ENCODE measurements around the gene ZDHHC14.
"Not testable (repeated sequence)": the region's sequence is repeated elsewhere in the genome, so short reads cannot be mapped to it uniquely, and the experiment has no call there.

ZDHHC14 gene

DNA sequence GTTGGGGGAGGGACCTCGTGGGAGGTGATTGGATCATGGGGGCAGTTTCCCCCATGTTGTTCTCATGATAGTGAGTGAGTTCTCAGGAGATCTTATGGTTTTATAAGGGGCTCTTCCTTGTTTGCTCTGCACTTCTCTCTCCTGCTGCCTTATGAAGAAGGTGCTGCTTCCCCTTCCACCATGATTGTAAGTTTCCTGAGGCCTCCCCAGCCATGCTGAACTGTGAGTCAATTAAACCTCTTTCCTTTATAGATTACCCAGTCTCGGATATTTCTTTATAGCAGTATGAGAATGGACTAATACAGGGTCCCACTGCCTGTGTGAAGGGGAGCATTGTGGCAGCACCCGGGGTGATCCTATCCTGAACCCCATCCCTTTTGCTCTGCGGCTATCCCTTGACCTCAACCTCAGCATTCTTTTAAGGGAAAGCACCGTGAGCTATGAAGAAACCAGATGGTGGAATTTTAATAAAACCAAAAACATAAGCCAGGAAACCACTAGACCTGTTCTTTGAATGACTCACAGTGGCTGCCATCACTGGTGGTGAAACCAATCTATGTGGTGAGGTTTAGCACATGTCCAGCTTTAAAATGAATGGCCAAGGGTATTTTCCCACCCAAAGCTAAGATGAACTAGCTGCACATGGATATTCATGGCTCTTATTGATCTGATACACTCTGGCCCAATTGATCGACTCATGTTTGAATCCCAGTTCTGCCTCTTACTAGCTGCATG, 62.2 kb downstream of the ZDHHC14 start:
- DNase-seq (ENCODE audit: low read depth in 2 of 2), result no peak

DNA sequence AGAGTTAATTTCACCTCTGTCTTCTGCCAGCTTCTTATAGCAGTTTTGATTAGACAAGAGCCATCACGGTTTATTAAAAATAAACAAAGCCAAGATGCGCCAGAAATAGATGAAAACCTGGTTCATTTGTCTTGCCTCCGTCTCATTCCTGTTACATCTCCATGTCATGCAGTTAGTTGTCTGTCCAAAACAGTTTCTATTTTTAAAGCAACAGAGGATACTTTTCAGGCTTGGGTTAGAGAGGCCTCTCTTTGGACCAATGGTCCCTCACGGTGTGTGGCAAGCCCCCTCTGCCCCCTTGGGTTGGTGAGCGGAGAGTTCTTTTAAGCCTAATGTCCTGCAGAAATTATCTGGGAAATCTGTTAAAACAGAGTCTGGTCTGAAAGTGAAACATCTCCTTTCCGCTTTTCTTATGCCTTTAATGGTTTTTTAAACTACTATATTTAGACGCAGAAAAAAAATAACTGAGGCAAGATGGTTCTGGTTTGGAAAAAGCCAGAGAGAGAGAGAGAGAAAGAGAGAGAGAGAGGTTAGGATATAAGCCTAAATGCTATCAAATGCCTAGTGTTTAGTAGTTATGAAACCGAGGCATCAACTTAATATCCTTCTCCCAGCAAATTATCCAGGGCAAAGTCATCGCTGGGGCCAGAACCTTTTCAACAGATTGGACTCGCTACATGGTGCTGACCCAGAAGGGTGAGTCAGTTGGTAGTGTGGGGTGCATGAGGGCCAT, 64.5 kb downstream of the ZDHHC14 start:
- no peak for DNase-seq (ENCODE audit: low read depth in 2 of 2)

DNA sequence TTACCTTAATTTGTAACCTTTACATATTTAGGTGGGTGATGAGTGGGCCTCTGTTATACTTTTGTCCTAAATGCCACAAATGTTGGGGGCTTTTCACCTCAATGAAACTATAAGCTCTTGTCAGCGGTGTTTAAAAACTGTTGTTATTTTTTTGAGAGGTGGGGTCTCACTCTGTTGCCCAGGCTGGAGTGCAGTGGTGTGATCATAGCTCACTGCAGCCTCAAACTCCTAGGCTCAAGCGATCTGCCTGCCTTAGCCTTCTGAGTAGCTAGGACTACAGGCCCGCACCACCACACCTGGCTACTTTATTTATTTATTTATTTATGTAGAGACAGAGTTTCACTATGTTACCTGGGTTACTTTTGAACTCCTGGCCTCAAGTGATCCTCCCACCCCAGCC, 66.7 kb downstream of the ZDHHC14 start:
- no peak for DNase-seq (ENCODE audit: low read depth in 2 of 2)

DNA sequence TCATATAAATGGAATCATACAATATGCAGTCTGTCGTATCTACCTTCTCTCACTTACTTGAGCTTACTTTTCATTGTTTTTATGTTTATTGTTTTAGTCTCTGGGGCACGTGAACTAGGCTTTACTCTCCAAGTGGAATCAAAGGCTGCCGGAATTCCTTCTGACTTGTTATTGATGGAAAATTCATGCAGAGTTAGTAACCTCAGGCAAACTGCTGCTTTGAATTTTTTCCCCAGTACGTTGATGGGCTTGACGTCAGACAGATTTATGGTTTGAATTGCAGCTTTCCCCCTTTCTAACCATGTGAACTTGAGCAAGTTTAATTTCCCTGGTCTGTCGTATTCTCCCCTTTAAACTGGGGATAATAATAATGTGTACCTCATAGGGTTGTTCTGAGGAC, 68.6 kb downstream of the ZDHHC14 start:
- DNase-seq (ENCODE audit: low read depth in 2 of 2), result no peak

DNA sequence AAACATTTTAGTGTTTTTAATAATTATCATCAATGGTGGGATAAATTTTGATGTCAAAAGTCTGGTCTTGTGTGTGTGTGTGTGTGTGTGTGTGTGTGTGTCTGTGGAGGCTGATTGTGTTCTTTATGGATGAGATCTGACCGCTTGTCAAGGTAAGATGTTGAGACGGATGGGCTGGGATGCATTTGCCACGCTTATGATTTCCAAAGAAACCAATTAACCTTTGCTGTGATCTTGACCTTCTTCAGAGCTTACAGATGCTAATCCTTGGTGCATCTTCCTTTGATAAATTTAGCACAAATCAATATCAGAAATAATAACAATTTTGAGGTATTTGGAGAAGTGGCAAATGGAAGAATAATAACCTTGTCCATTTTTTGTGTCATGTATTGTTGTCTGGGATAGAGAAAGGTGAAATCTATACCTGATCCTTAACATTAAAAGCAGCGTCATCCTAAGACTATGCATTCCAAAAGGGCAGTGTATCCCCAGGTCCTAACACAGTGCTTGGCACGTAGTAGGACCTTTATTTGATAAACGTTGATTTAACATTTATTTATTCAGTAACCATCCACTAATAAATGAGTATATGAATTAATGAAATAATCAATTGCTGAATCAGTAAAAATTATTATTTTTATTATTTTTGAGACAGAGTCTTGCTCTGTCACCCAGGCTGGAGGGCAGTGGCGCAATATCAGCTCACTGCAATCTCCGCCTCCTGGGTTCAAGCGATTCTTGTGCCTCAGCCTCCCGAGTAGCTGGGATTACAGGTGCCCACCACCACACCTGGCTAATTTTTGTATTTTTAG, 70.1 kb downstream of the ZDHHC14 start:
- DNase-seq (ENCODE audit: low read depth in 2 of 2), result no peak

DNA sequence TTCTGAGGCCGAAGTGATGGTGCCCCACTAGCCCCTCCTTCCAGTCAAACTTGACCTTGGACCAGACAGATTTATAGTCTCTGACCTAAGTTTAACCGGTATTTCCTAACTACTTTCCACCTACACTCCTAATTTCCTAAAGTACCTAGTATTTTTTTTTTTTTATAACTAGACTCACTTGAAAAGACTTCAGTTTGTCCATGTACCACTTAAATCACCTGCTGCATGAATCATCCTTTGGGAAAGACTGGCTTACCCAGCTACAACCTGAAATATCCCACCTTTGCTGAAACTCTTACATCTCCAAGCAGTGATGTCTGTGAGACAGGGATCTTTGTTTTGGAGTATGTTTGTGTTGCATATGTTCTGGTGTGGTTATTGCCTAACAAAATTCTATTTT, 71.1 kb downstream of the ZDHHC14 start:
- DNase-seq (ENCODE audit: low read depth in 2 of 2), result no peak

DNA sequence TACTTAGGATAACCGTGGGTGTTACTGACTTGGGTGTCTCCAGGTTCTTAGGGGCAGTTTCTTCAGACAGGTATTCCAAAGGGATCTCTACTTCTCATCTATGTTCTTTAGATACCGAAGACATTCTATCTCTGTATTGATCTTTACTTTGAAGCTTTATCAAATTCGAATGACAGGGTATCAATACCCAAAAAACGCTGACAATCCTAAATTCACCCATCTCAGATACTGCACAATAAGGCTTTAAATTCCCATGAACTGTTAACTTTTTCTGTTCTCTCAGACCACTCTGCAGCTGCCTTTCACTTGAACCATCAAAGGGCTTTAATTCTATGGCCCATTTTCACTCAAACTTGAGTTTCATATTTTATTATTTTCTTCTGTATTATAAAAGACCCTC, 72.1 kb downstream of the ZDHHC14 start:
- DNase-seq (ENCODE audit: low read depth in 2 of 2), result no peak

DNA sequence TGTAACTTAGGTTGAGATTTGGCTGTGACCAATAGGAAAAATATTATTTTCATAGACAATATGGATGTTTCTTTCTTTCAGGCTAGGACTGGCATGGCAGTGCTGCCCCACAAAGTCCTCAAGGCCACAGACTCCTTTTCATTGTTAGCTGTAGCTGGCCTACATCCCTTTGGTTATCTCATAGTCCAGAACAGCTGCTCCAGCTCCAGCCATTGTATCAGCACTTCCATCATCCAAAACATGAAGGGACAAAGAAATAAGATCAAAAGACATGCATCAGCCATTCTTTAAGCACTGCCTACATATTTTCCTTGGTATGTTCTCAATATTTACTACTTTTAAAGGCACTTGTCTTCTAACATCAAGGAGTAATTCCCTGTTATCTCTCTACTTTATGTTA, 73.0 kb downstream of the ZDHHC14 start:
- no peak for DNase-seq (ENCODE audit: low read depth in 2 of 2)

DNA sequence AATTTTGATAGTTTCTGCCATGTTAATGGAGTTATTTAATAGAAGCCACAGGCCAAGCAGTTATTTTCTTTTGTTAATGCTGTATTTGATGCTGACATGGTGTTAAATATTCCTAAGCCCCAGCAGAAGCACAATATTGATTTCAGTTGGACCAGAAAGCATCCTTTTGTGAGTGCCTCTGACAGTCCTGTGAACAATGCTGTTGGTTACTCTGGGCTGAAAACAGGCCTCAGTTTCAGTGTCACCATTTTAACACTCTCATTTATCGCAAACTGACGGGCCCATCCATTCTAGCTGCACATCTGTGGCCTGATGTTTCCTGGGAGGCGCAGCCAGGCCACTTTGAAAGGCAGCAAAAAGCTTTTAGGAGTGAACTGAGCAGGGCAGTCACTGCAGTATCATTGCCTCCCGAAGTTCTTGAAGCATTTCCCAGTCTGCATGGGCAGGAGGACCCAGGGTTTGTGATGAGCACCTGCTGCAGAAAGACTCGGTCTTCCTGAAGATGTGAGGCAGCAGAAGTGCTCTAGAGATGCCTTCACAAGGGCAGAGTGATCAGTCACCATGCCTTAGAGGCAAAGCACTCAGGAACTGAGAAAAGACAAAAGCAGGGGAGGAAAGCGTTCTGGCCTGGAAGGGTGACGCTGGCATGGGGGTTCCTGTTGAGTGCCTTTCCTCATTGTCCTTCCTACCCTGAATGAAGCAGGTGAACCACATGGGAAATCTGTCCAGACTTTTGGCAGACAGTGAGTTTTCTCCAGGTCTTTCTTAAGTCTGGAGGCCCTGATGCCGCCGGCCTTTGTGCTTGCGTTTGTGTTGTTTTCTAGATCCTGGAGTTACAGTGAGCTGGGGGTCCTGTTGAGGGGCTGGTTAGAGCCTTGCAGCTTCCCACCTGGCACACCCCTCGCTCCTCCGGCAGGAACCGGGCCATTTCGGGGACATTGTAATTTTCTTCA, 74.0 kb downstream of the ZDHHC14 start:
- no peak for DNase-seq (ENCODE audit: low read depth in 2 of 2)

DNA sequence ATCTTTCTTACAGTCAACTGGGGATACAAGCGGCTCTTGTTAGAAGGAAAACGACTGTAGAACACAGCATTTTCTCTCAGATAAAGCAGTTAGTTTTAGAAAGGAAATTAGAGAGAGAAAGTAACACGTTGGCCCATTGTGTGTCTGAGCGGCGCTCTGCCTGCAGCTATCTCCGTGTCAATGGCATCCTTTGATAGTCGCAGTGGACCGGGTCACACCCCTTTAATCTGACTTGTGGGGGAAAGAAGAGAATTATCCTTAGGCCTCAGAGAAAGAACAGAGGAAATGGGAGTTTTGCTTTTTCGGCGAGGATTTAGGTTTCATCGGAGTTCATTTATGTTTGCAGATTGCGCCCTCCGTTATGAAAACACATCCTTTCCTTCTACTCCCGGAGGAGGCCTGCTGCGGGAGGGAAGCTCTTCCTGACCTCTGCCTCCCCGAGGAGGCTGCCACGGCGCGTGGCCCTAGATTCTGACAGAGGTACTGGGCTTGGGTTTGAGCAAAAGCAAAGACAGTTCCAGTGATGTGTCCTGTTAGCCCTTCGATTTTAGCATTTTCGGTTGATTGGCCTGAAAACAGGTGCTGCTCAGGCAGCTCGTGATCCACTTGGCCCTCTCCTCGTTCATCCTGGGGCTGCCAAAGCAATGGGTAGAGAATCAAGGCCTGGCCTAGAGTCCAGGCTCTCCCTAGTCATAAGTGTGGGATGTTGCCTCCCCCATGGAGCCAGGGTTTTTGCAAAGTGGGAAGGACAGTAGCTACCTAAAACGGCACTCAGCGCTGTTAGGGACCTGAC, 74.9 kb downstream of the ZDHHC14 start:
- no peak for DNase-seq (ENCODE audit: low read depth in 2 of 2)

DNA sequence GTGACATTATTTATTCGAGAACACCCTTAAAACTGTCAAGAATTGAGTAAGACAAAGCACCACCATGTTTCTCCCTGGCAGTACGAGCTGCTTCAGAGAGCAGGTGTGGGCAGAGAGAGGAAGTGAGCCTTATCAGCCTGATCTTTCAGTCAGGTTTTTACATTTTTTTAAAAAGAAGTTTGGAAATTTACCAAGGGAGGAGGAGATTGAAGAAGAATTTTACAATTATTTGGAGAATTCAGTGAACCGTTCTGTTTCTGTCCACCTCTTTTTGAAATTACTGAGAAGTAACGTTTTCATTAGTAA, 75.5 kb downstream of the ZDHHC14 start:
- DNase-seq (ENCODE audit: low read depth in 2 of 2), result no peak

DNA sequence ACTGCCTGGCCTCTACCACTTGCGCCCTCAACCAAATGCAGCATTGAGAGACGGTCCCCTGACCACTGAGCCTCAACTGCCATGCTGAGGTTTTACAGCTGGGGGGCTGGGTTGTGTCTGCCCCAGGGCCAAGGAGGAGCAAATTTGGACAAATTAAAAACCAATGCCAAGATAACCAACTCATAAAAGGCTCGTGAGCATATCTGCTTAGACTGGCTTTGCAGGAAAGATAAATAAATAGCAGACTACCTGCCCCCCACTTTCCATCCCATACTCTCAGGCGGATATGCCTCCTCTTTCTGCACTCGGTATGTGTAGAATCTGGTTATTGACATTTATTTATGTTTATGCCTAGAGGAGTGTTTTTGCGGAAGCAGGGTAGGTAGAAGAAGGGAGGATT, 76.8 kb downstream of the ZDHHC14 start:
- DNase-seq (ENCODE audit: low read depth in 2 of 2), result no peak

DNA sequence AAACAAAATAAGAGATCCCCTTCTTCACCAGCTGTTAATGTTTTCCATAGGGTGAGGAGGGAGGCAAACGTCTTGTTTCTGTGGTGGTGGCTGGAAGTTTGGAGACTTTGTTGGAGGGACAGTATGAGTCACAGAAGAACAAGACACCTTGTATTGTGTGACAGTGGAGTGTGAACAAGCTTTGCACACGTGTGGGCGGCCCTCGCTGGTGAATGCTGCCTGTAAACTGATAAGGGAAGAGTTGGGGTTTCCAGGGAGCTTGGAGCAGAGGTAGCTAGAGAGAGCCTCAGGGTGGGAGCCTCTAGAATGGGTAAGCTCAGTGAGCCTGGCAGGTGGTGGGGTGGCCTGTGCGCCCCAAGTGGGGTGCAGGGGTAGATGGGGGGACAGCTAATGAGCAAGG, 78.3 kb downstream of the ZDHHC14 start:
- DNase-seq (ENCODE audit: low read depth in 2 of 2), result peak in 1 of 2 experiments; percentile 21

DNA sequence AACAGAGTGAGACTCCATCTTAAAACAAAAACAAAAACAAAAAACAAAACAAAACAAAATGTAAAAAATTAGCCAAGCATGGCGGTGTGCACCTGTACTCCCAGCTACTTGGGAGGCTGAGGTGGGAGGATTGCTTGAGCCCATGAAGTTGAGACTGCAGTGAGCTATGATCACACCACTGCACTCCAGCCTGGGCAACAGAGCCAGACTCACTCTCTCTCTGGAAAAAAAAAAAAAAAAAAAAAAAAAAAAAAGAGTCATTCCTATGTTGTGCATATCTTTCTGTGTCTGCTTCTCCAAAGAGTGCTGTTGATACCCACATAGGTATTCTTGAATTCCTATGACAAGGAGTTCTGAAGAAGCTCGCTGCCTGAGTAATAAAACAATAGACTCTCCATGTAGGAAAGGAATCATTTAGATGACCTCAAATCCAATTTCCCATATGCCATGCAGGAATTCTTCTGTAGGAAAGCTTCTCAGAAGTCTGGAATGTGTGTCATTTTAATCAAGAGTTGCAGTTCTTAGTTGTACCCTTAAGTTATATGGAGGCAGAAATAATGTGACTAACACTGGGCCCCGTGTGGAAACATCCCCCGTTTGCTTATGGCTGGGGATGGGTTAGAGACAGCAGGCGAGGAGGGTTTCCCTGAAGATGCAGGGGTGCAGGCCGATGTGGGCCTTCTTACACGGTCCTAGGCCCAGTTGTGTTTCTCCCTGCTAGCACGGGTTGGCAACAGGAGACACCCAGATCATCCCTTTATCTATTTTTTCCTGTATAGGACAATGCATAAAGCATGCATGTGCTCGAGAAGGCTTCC, 79.4 kb downstream of the ZDHHC14 start:
- DNase-seq (ENCODE audit: low read depth in 2 of 2), result no peak

DNA sequence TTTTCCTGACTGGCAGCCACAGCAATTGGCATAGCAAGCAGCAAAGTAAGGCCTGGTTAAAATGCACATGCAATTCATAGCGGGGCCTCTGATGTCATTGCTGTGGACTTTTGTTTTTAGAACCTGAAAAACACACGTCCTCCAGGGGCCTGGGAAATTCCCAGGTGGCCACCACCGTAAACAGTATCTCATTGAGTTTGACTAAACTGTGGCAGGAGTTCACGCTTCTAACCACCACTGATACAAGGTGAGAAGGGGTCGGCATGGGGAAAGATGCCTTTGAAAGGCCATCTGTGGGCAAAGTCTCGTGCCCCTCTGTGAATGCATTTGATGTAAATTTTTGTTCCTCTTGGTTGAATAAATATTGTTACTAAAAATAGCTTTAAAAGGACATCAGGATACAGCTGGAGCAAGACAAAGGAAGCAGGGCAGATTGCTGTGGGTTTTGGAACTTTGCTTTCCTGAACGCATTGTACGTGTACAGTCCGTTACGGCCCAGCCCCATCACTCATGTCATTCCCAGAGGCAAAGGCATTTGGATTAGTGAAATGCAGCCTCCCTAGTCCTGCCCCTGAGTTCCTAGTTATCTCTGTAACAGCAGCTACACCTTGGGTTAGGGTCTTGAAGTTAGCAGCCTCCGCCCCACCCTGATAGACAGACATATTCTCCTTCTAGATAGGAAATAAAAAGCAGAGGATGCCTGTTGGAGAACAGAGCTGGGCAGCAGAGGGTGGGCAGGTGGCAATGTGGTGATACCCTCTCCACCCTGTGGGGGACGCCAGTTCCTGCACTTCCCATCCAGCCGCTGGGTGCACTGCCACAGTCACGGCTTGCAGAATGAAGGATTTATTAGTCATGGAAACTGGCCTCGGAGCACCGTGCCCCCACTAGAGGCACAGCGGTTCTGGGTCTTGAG, 80.3 kb downstream of the ZDHHC14 start:
- DNase-seq (ENCODE audit: low read depth in 2 of 2), result peak; percentile 6 to 52

DNA sequence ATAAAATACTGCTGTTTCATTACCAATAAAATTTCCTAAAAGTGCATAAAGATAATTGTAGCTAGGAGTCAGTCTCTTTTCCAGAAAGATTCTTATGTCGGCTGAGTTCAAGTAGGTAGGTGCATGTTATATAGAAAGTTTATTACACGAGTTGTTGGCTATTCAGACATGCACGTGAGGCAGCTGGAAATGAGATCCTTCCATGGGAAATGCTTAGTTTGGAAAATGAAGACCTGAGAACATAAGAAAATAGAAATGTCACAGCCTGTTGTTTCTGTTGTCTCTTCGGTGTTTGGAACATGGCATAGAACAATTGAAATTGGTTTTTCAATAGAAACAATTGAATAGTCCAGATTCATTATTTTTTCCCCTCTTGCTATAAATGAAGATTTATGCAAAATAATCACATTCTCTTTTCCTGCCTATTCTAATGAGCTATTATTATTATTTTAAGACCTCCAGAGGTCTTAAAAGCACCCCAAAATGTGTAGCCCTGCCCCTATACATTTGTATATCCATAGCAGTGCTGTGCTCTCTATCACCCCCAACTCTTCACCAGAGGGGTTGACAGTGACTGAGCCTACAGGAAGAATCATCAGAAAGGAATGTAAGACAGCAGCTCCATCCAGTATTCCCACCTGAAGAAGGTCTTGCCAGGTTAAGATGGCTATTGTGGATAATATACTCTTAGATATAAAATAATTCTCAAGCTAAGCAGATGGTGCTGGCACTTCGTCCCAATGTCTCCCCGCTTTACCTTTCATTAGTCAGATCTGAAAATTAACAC, 82.2 kb downstream of the ZDHHC14 start:
- no peak for DNase-seq (ENCODE audit: low read depth in 2 of 2)

DNA sequence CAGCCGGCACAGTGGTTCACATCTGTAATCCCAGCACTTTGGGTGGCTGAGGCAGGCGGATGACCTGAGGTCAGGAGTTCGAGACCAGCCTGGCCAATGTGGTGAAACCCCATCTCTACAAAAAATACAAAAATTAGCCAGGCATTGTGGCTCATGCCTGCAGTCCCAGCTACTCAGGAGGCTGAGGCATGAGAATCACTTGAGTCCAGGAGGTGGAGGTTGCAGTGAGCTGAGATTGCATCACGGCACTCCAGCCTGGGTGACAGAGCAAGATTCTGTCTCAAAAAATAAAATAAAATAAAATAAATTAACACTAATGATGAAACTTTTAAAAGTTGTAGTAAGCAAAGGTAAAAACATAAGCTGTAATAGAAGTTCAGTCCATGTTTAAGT, 82.7 kb downstream of the ZDHHC14 start:
- DNase-seq (ENCODE audit: low read depth in 2 of 2), result not testable (repeated sequence)

All from stimulated activated CD4-positive, alpha-beta T cell treated with anti-CD3 and anti-CD28 coated beads, Interleukin-12 subunit alpha, Interleukin-12 subunit beta, amount 100 ng/mL, for 24 hours (primary cell).